NCI-H1694 (cell line): ENCODE measurements around the gene CD6.
"Not testable (repeated sequence)": the region's sequence is repeated elsewhere in the genome, so short reads cannot be mapped to it uniquely, and the experiment has no call there.

ENCODE experiments used
- DNase-seq: peaks from one replicate; lab custom pipeline; 2025; lab: John Stamatoyannopoulos, UW

CD6 gene

GRCh38 chr11:61056571-61056970 is 85.1 kb downstream of the CD6 start:
- DNase-seq: no peak

- no peak for DNase-seq
These were observed 85.5 kb downstream of the CD6 start for GRCh38 chr11:61056981-61057380.

GRCh38 chr11:61057615-61058014 is 86.1 kb downstream of the CD6 start:
- DNase-seq: no peak

- DNase-seq: no peak
These were observed 87.2 kb downstream of the CD6 start for GRCh38 chr11:61058583-61059259.

- DNase-seq: no peak
These were observed 87.8 kb downstream of the CD6 start for GRCh38 chr11:61059260-61059752.

- DNase-seq: no peak
These were observed 89.8 kb downstream of the CD6 start for GRCh38 chr11:61061081-61061826.

GRCh38 chr11:61062181-61062930 is 90.9 kb downstream of the CD6 start:
- no peak for DNase-seq

- not testable (repeated sequence) for DNase-seq
These were observed 93.8 kb downstream of the CD6 start for GRCh38 chr11:61065236-61065635.

GRCh38 chr11:61065955-61066638 is 94.6 kb downstream of the CD6 start:
- no peak for DNase-seq

GRCh38 chr11:61066645-61067044 is 95.2 kb downstream of the CD6 start:
- DNase-seq: no peak

- peak; percentile 58 for DNase-seq
These were observed 96.4 kb downstream of the CD6 start for GRCh38 chr11:61067782-61068446.

GRCh38 chr11:61068581-61068980 is 97.1 kb downstream of the CD6 start:
- DNase-seq: no peak

GRCh38 chr11:61069427-61069826 is 97.9 kb downstream of the CD6 start:
- DNase-seq: no peak
